Mesenchymal stem cell (in vitro differentiated cells and primary cell): ENCODE measurements around the gene PCDHB7.
"Not testable (repeated sequence)": the region's sequence is repeated elsewhere in the genome, so short reads cannot be mapped to it uniquely, and the experiment has no call there.

ENCODE experiments used
- DNase-seq: peaks from one replicate; pipeline ENCODE4 v3.0.0-alpha.2; 2013
- H2AFZ ChIP-seq: one replicate; pipeline ENCODE4 v1.6.1; 2013; ENCODE audit warnings: low read depth, mild to moderate bottlenecking, control low read depth, inconsistent platforms, low read length, moderate library complexity
- H2AK5ac ChIP-seq: 2 replicates; pipeline ENCODE4 v1.6.1; 2013; ENCODE audit warnings: low read length, moderate library complexity, mild to moderate bottlenecking, inconsistent platforms; ENCODE audit not compliant: severe bottlenecking
- H2BK120ac ChIP-seq: one replicate; pipeline ENCODE4 v1.6.1; 2013; ENCODE audit warnings: low read depth, mild to moderate bottlenecking, inconsistent platforms, low read length, moderate library complexity
- H2BK12ac ChIP-seq, 2 experiments: one replicate each; pipeline ENCODE4 v1.6.1; 2013; ENCODE audit warnings: inconsistent platforms in 2 of 2, low read length in 2 of 2, mild to moderate bottlenecking in 2 of 2, moderate library complexity in 2 of 2, control low read depth in 1 of 2
- H2BK15ac ChIP-seq: one replicate; pipeline ENCODE4 v1.6.1; 2013; ENCODE audit warnings: mild to moderate bottlenecking, low read depth, inconsistent platforms; ENCODE audit not compliant: poor library complexity, severe bottlenecking
- H2BK5ac ChIP-seq: 2 replicates; pipeline ENCODE4 v1.6.1; 2013; ENCODE audit warnings: low read depth, mild to moderate bottlenecking, low read length, control low read depth, inconsistent platforms; ENCODE audit not compliant: poor library complexity, severe bottlenecking
- H3K14ac ChIP-seq, 2 experiments: one replicate each; pipeline ENCODE4 v1.6.1; 2013; ENCODE audit warnings: inconsistent platforms in 2 of 2, low read length in 2 of 2, control low read depth in 1 of 2, mild to moderate bottlenecking in 1 of 2, moderate library complexity in 1 of 2
- H3K18ac ChIP-seq, 2 experiments: one replicate each; pipeline ENCODE4 v1.6.1; 2013; ENCODE audit warnings: inconsistent platforms in 2 of 2, low read length in 2 of 2, control low read depth in 1 of 2, low read depth in 1 of 2, mild to moderate bottlenecking in 1 of 2
- H3K23ac ChIP-seq, 2 experiments: one replicate each; pipeline ENCODE4 v1.6.1; 2013; ENCODE audit warnings: inconsistent platforms in 2 of 2, low read length in 2 of 2, mild to moderate bottlenecking in 2 of 2, moderate library complexity in 2 of 2, control low read depth in 1 of 2
- H3K27ac ChIP-seq: 2 replicates; pipeline ENCODE4 v1.5.1; 2013; ENCODE audit warnings: mild to moderate bottlenecking, moderate library complexity, low read length, control low read depth, inconsistent platforms; ENCODE audit not compliant: poor library complexity, severe bottlenecking
- H3K27me3 ChIP-seq, 2 experiments: 2 replicates each; pipeline versions ENCODE4 v1.6.1 to v1.7.0; 2013; ENCODE audit warnings: low read length in 2 of 2, mild to moderate bottlenecking in 2 of 2, moderate library complexity in 2 of 2, control low read depth in 1 of 2, inconsistent platforms in 1 of 2; ENCODE audit not compliant: control insufficient read depth in 1 of 2, insufficient read depth in 1 of 2
- H3K36me3 ChIP-seq, 2 experiments: 2 replicates each; pipeline versions ENCODE4 v1.6.1 to v1.7.0; 2013; ENCODE audit warnings: low read length in 2 of 2, control low read depth in 1 of 2, inconsistent platforms in 1 of 2, low read depth in 1 of 2, mild to moderate bottlenecking in 1 of 2; ENCODE audit not compliant: insufficient read depth in 2 of 2, control insufficient read depth in 1 of 2
- H3K4ac ChIP-seq, 2 experiments: one replicate each; pipeline ENCODE4 v1.6.1; 2013; ENCODE audit warnings: inconsistent platforms in 2 of 2, low read length in 2 of 2, mild to moderate bottlenecking in 2 of 2, moderate library complexity in 2 of 2, control low read depth in 1 of 2, low read depth in 1 of 2
- H3K4me1 ChIP-seq: 2 replicates; pipeline ENCODE4 v1.6.1; 2013; ENCODE audit warnings: low read depth, low read length, control low read depth; ENCODE audit not compliant: control insufficient read depth, insufficient read depth
- H3K4me2 ChIP-seq: 2 replicates; pipeline ENCODE4 v1.6.1; 2013; ENCODE audit warnings: low read length, mild to moderate bottlenecking, inconsistent platforms; ENCODE audit not compliant: poor library complexity, severe bottlenecking
- H3K4me3 ChIP-seq, 2 experiments: 2 replicates each; pipeline versions ENCODE4 v1.5.1 to v1.7.0; 2013; ENCODE audit warnings: low read length in 2 of 2, mild to moderate bottlenecking in 2 of 2, control low read depth in 1 of 2, low read depth in 1 of 2; ENCODE audit not compliant: insufficient read depth in 1 of 2
- H3K79me1 ChIP-seq: replicated peaks from 2 replicates; pipeline ENCODE4 v1.6.1; 2013; ENCODE audit warnings: mild to moderate bottlenecking, control low read depth, low read length, inconsistent platforms; ENCODE audit not compliant: poor library complexity, severe bottlenecking
- H3K9ac ChIP-seq: 2 replicates; pipeline ENCODE4 v1.7.0; 2013; ENCODE audit warnings: mild to moderate bottlenecking, low read length, moderate library complexity
- H3K9me3 ChIP-seq: 2 replicates; pipeline ENCODE4 v1.7.0; 2013; ENCODE audit warnings: mild to moderate bottlenecking, low read length; ENCODE audit not compliant: control insufficient read depth
- H4K8ac ChIP-seq: one replicate; pipeline ENCODE4 v1.6.1; 2013; ENCODE audit warnings: inconsistent platforms, mild to moderate bottlenecking, low read length, moderate library complexity
- H4K91ac ChIP-seq: one replicate; pipeline ENCODE4 v1.6.1; 2013; ENCODE audit warnings: mild to moderate bottlenecking, low read length, inconsistent platforms
- WGBS: methylation state at CpG from one replicate; pipeline ENCODE4 v1.1.7; 2013; ENCODE audit warnings: mixed read lengths; 5-methylcytosine and 5-hydroxymethylcytosine counted together

Gene PCDHB7

GRCh38 chr5:141150224-141150992 lies 22.0 kb upstream of the PCDHB7 start:
- no peak overlapping the region for H4K91ac ChIP-seq
- H3K27me3 ChIP-seq: no peaks in the 10 kb centered on the region
- DNase-seq: no peak
- H2BK12ac ChIP-seq: no peak overlapping the region
- no peak overlapping the region for H3K18ac ChIP-seq
- H3K9ac ChIP-seq: no peak overlapping the region
- H3K27ac ChIP-seq: no peak overlapping the region
- peak overlapping the region in 1 of 2 experiments; percentile 6 for H3K4me3 ChIP-seq
- H3K4me2 ChIP-seq: no peak overlapping the region
- H4K8ac ChIP-seq: no peak overlapping the region
- H2BK15ac ChIP-seq: no peak overlapping the region
- H3K14ac ChIP-seq: no peak overlapping the region
- no peak overlapping the region for H2BK120ac ChIP-seq
- H3K9me3 ChIP-seq: peaks cover 59% of the 10 kb centered on the region
- no peak overlapping the region for H2AFZ ChIP-seq
- H3K4ac ChIP-seq: no peak overlapping the region
- H2AK5ac ChIP-seq: no peak overlapping the region
- no peaks in the 10 kb centered on the region for H3K36me3 ChIP-seq
- H3K23ac ChIP-seq: no peak overlapping the region
- WGBS: 94% methylated on average over 32 of the region's 33 CpGs
- H3K79me1 ChIP-seq: no peaks in the 10 kb centered on the region
- H3K4me1 ChIP-seq: no peaks in the 10 kb centered on the region
- H2BK5ac ChIP-seq: no peak overlapping the region

- no peak overlapping the region for H2BK120ac ChIP-seq
- H3K36me3 ChIP-seq: no peaks in the 10 kb centered on the region
- H3K14ac ChIP-seq: no peak overlapping the region
- H3K4me1 ChIP-seq: no peaks in the 10 kb centered on the region
- H2AK5ac ChIP-seq: no peak overlapping the region
- H3K23ac ChIP-seq: no peak overlapping the region
- no peaks in the 10 kb centered on the region for H3K27me3 ChIP-seq
- no peak overlapping the region for H2BK5ac ChIP-seq
- no peak overlapping the region for H3K9ac ChIP-seq
- no peak overlapping the region for H3K4ac ChIP-seq
- H3K4me3 ChIP-seq: no peak overlapping the region
- no peak overlapping the region for H2BK12ac ChIP-seq
- H3K4me2 ChIP-seq: no peak overlapping the region
- H3K27ac ChIP-seq: no peak overlapping the region
- no peak overlapping the region for H2BK15ac ChIP-seq
- no peak overlapping the region for H2AFZ ChIP-seq
- 89% methylated on average over 13 of the region's 13 CpGs for WGBS
- H4K8ac ChIP-seq: no peak overlapping the region
- DNase-seq: no peak
- peaks cover 65% of the 10 kb centered on the region for H3K9me3 ChIP-seq
- H3K79me1 ChIP-seq: no peaks in the 10 kb centered on the region
- H3K18ac ChIP-seq: no peak overlapping the region
- no peak overlapping the region for H4K91ac ChIP-seq
Measured at GRCh38 chr5:141150993-141151325, 21.5 kb upstream of the PCDHB7 start.

GRCh38 chr5:141151632-141152031 lies 20.8 kb upstream of the PCDHB7 start:
- not testable (repeated sequence) for DNase-seq, H3K4me2 ChIP-seq, H2AFZ ChIP-seq, H3K4me3 ChIP-seq, H4K91ac ChIP-seq, H2AK5ac ChIP-seq, H2BK15ac ChIP-seq, H2BK5ac ChIP-seq, H3K9ac ChIP-seq, H3K36me3 ChIP-seq, H3K27me3 ChIP-seq, H3K4me1 ChIP-seq, H3K79me1 ChIP-seq, H3K23ac ChIP-seq, H3K18ac ChIP-seq, H3K4ac ChIP-seq, H2BK120ac ChIP-seq, H4K8ac ChIP-seq, H3K14ac ChIP-seq, H2BK12ac ChIP-seq, H3K27ac ChIP-seq
- H3K9me3 ChIP-seq: peaks cover 68% of the 10 kb centered on the region
- 98% methylated on average over 26 of the region's 41 CpGs for WGBS

DNA sequence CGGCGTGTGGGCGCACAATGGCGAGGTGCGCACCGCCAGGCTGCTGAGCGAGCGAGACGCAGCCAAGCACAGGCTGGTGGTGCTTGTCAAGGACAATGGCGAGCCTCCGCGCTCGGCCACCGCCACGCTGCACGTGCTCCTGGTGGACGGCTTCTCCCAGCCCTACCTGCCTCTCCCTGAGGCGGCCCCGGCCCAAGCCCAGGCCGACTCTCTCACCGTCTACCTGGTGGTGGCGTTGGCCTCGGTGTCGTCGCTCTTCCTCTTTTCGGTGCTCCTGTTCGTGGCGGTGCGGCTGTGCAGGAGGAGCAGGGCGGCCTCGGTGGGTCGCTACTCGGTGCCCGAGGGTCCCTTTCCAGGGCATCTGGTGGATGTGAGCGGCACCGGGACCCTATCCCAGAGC lies 20.3 kb upstream of the PCDHB7 start:
- not testable (repeated sequence) for H2BK15ac ChIP-seq, H4K91ac ChIP-seq, H3K4me1 ChIP-seq, H2BK12ac ChIP-seq, H2BK120ac ChIP-seq, H3K4me3 ChIP-seq, H2AFZ ChIP-seq, H3K23ac ChIP-seq, H3K27ac ChIP-seq, H4K8ac ChIP-seq, H3K79me1 ChIP-seq, H2BK5ac ChIP-seq, H3K4me2 ChIP-seq, H3K36me3 ChIP-seq, H2AK5ac ChIP-seq, H3K18ac ChIP-seq, H3K14ac ChIP-seq, DNase-seq, H3K27me3 ChIP-seq, H3K9ac ChIP-seq, H3K4ac ChIP-seq
- 96% methylated on average over 32 of the region's 36 CpGs for WGBS
- peaks cover 70% of the 10 kb centered on the region for H3K9me3 ChIP-seq
